Left ventricle myocardium inferior (tissue), 1 donor: ENCODE results near the gene GPR108. TPM values are rescaled to one million over a fixed set of nuclear protein-coding genes. Genes with fewer than 3 reads are reported as not detected.
A peak's percentile ranks its signal among the peaks of the same experiment; 100 is the strongest.

ENCODE experiments used
- DNase-seq: peaks from one replicate; pipeline ENCODE4 v3.0.0-alpha.2; 2020
- H3K27ac ChIP-seq: fragments of 200-600 bp; replicated peaks from 2 replicates; pipeline ENCODE4 v1.8.0; 2021
- H3K27me3 ChIP-seq: fragments of 200-600 bp; 2 replicates; pipeline ENCODE4 v1.8.0; 2021; ENCODE audit warnings: low read depth
- H3K36me3 ChIP-seq: fragments of 200-600 bp; 2 replicates; pipeline ENCODE4 v1.8.0; 2021
- H3K4me1 ChIP-seq: fragments of 200-600 bp; 2 replicates; pipeline ENCODE4 v1.8.0; 2021
- H3K4me3 ChIP-seq: fragments of 200-600 bp; 2 replicates; pipeline ENCODE4 v1.8.0; 2021; ENCODE audit warnings: mild to moderate bottlenecking, moderate library complexity
- H3K9me3 ChIP-seq: fragments of 200-600 bp; replicated peaks from 2 replicates; pipeline ENCODE4 v1.8.0; 2021
- CTCF ChIP-seq: fragments of 200-600 bp; IDR thresholded peaks from 2 replicates; pipeline ENCODE4 v1.8.0; 2021; ENCODE audit warnings: antibody characterized with exemption, mild to moderate bottlenecking, borderline replicate concordance
- intact Hi-C: fragments of 100-400 bp; cut with micrococcal nuclease; formaldehyde crosslinking; loops from one replicate; pipeline ENCODE4 v1.11.0; 2022
- total RNA-seq: library from RNA; stranded (reverse); fragmentation: NEBNext Ultra II Directional; extraction: Animal tissue kit (Norgen Biotek cat#: 25700); gene quantifications from one replicate; pipeline ENCODE4 v1.2.1, GENCODE V29; 2021
- donor health status: DM: no; HTN: yes; CAD: no; lungs with severe emphysema.

The GPR108 gene
- total RNA-seq, 1 donor from 2014 or later = 22.4 TPM

GRCh38 chr19:6745965-6746364, 8.6 kb upstream of the GPR108 start:
- TF ChIP-seq CTCF = no peak
- no peaks in the 10 kb centered on the region for H3K27me3 ChIP-seq
- intact Hi-C loops = no loop called here
- peaks cover 83% of the 10 kb centered on the region for H3K36me3 ChIP-seq
- no peak for DNase-seq
- peaks cover 94% of the 10 kb centered on the region for H3K4me1 ChIP-seq
- no peaks in the 10 kb centered on the region for H3K9me3 ChIP-seq
- peak overlapping the region; percentile 94 for H3K27ac ChIP-seq
- no peak overlapping the region for H3K4me3 ChIP-seq

GRCh38 chr19:6744381-6745301, 7.3 kb upstream of the GPR108 start:
- DNase-seq = peak; percentile 90
- Histone ChIP-seq H3K4me3 (peak overlapping the region; percentile 50), H3K36me3 (peaks cover 69% of the 10 kb centered on the region), H3K27ac (peak overlapping the region; percentile 94), H3K4me1 (peaks cover 97% of the 10 kb centered on the region), H3K9me3 (no peaks in the 10 kb centered on the region), H3K27me3 (no peaks in the 10 kb centered on the region)
- intact Hi-C loops = no loop called here
- no peak for TF ChIP-seq CTCF

- H3K4me1 ChIP-seq = peaks cover 94% of the 10 kb centered on the region
- peaks cover 61% of the 10 kb centered on the region for H3K36me3 ChIP-seq
- no peak for TF ChIP-seq CTCF
- no peak for DNase-seq
- H3K9me3 ChIP-seq = no peaks in the 10 kb centered on the region
- peak overlapping the region; percentile 50 for H3K4me3 ChIP-seq
- H3K27ac ChIP-seq = peak overlapping the region; percentile 94
- no peaks in the 10 kb centered on the region for H3K27me3 ChIP-seq
- intact Hi-C loops = no loop called here
Measured at GRCh38 chr19:6743714-6744380, 6.5 kb upstream of the GPR108 start.

- Histone ChIP-seq H3K36me3 (peaks cover 54% of the 10 kb centered on the region), H3K27ac (peak overlapping the region; percentile 94), H3K27me3 (no peaks in the 10 kb centered on the region), H3K9me3 (no peaks in the 10 kb centered on the region), H3K4me3 (peak overlapping the region; percentile 35), H3K4me1 (peaks cover 94% of the 10 kb centered on the region)
- intact Hi-C loops = no loop called here
- no peak for TF ChIP-seq CTCF
- no peak for DNase-seq
Measured at GRCh38 chr19:6743066-6743465, 5.7 kb upstream of the GPR108 start.

- Histone ChIP-seq H3K27ac (peak overlapping the region; percentile 97), H3K9me3 (no peaks in the 10 kb centered on the region), H3K36me3 (peaks cover 31% of the 10 kb centered on the region), H3K27me3 (no peaks in the 10 kb centered on the region), H3K4me1 (peaks cover 92% of the 10 kb centered on the region), H3K4me3 (peak overlapping the region; percentile 93)
- intact Hi-C loops = no loop called here
- TF ChIP-seq CTCF = no peak
- peak; percentile 70 for DNase-seq
Measured at GRCh38 chr19:6740589-6741343, 3.4 kb upstream of the GPR108 start.
